Activated naive CD4-positive, alpha-beta T cell treated with anti-CD3 and anti-CD28 coated beads, Interleukin-2, amount 50 U/mL, for 72 hours (primary cell): ENCODE measurements around the gene NFKB1. TPM values are rescaled to one million over a fixed set of nuclear protein-coding genes. Genes with fewer than 3 reads are reported as not detected.
A peak's percentile ranks its signal among the peaks of the same experiment; 100 is the strongest.

Experiments used
- ATAC-seq, 2 donors: fragments of 150-1000 bp; cut with Tn5 transposase; 2 replicates each; pipeline ENCODE4 v1.10.0; 2021; ENCODE audit warnings: mild to moderate bottlenecking in 2 of 2, moderate library complexity in 2 of 2
- DNase-seq, 2 donors: peaks; one replicate each; pipeline ENCODE4 v3.0.0; 2021 to 2022; ENCODE audit warnings: low spot score in 2 of 2
- H3K27ac Mint-ChIP-seq, 2 donors: one replicate each; pipeline ENCODE4 v1.8.0; 2022; ENCODE audit warnings: mild to moderate bottlenecking in 2 of 2, mixed read lengths in 2 of 2
- H3K36me3 Mint-ChIP-seq, 2 donors: one replicate each; pipeline ENCODE4 v1.8.0; 2022; ENCODE audit warnings: mixed read lengths in 2 of 2
- H3K9me3 Mint-ChIP-seq, 2 donors: one replicate each; pipeline ENCODE4 v1.8.0; 2022; ENCODE audit warnings: mixed read lengths in 2 of 2
- total RNA-seq, 2 donors: library from RNA; stranded (reverse); gene quantifications; one replicate each; pipeline ENCODE4 v1.2.3, GENCODE V29; 2022

The NFKB1 gene
- total RNA-seq, 2 donors from 2014 or later, result 105 to 149 TPM

DNA sequence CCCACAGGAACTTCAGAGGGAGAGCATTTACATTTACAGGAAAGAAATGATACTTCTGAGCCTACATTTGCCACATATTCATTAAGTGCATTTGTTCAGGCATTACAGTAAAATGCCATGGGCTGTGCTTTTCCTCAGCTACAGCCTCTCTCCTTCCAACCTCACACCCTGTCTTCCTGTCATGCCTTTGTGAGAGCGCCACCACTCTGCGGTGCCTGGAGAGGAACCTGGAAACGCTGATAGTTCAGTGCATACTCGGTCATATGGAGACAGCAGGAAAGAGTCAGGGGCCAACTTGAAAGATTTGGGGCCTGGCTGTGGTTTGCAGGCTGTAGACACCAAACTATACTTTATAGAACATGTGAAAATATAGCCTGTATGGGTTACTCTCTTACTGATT, 40.5 kb downstream of the NFKB1 start:
- Mint-ChIP-seq H3K27ac (no peak overlapping the region), H3K9me3 (no peaks in the 10 kb centered on the region), H3K36me3 (peaks cover 16 to 41% of the 10 kb centered on the region in 2 donors)
- peak; percentile 58 to 67 for ATAC-seq
- no peak for DNase-seq

DNA sequence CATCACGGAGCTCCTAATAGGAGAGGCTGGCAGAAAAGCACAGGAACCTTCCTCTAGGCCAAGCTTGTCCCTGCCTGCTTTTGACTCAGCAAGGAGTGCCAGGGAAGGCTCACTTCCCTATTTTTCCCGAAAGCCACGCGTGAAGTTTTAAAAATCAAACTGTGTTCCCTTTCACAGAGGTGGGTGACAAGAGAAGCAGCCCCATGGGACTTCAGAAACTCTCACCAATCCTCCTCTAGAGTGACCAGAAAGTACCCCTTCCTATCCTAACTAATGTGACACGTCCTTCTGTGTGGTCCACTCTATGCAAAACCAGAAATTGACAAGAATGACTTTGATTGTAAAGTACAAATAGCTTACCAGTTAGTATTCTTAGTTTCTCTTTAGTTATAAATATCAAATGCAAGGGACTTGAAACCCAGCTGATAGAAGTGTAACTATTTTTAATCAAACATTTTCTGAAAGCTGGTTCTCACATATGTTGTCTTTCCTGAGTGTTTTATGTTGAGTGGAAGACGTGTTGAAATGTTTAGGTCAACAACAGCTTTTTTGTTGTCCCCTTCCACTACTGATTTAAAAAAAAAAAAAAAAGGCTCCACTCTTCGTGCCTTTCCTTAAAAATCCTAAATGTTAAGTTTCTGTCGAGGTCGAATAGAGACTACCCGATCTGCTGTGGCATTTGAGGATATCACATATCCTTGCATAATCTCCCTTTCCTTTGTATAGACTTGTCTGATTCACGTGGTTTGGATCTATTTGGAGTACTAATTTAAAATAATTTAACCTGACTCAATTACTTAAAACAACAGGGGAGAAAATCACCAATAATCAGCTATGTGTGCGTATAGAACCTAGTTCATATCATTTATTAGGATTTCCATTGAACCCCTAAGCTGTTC, 42.1 kb downstream of the NFKB1 start:
- H3K27ac Mint-ChIP-seq, result no peak overlapping the region
- ATAC-seq (no peak), DNase-seq (no peak)
- H3K9me3 Mint-ChIP-seq, result no peaks in the 10 kb centered on the region
- peaks cover 16 to 41% of the 10 kb centered on the region in 2 donors for H3K36me3 Mint-ChIP-seq

- no peaks in the 10 kb centered on the region for H3K9me3 Mint-ChIP-seq
- ATAC-seq, result peak in 1 of 2 donors; percentile 64
- peaks cover 14 to 32% of the 10 kb centered on the region in 2 donors for H3K36me3 Mint-ChIP-seq
- H3K27ac Mint-ChIP-seq, result no peak overlapping the region
- DNase-seq, result no peak
Observed at GRCh38 chr4:102546635-102547034, 45.5 kb downstream of the NFKB1 start.

GRCh38 chr4:102547973-102548372, 46.8 kb downstream of the NFKB1 start:
- Mint-ChIP-seq H3K27ac (no peak overlapping the region), H3K9me3 (no peaks in the 10 kb centered on the region), H3K36me3 (peaks cover 14 to 31% of the 10 kb centered on the region in 2 donors)
- DNase-seq, result no peak
- ATAC-seq, result no peak

DNA sequence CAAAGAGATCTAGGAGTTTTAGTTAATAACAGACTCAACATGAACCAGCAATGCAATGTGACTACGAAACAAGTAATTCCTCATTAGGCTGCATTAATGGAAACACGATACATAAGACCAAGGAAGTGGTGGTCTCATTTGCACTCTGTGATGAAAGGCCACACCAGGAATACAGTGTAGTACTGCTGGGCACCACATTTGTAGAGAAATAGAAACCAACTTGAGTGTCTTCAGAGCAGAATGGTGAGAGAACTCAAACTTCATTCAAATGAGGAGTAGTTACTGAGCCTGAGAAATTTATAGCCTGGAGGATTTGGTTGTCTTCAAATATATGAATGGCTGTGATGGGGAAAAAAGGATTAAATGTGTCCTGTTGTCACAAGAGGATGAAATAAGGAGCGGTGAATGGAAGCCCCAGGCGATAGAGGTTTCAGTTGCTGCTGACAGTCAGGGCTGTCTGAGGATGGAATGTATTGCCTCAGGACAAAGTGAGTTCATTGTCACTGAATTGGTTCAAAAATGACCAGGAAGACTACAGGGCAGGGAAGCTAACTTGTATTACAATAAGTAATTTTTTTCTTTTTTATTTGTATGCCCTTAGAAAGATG, 50.9 kb downstream of the NFKB1 start:
- DNase-seq, result no peak
- H3K36me3 Mint-ChIP-seq, result peaks cover 5 to 10% of the 10 kb centered on the region in 2 donors
- no peak for ATAC-seq
- H3K27ac Mint-ChIP-seq, result peak overlapping the region; percentile 70 to 87
- no peaks in the 10 kb centered on the region for H3K9me3 Mint-ChIP-seq

DNA sequence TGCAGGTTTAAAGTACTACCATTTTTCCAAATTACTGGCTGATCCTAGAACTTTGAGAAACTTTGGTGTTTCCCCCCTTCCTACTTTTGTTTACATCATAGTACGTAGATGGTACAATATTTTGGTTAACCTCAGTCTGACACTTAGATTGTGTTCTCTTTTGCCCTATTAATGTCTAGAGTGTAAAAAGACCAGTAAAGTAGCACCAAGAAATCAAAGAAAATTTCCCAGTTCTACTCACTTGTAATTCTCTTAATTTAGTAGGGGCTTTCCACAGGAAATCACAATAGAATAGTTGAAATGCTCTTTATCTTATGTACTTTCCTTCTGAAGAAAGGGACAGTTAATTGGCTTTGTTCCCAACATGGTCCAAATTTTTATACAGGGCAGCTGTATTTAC, 51.6 kb downstream of the NFKB1 start:
- Mint-ChIP-seq H3K36me3 (peaks cover 5 to 10% of the 10 kb centered on the region in 2 donors), H3K9me3 (no peaks in the 10 kb centered on the region)
- peak in 1 of 2 donors; percentile 55 for ATAC-seq

DNA sequence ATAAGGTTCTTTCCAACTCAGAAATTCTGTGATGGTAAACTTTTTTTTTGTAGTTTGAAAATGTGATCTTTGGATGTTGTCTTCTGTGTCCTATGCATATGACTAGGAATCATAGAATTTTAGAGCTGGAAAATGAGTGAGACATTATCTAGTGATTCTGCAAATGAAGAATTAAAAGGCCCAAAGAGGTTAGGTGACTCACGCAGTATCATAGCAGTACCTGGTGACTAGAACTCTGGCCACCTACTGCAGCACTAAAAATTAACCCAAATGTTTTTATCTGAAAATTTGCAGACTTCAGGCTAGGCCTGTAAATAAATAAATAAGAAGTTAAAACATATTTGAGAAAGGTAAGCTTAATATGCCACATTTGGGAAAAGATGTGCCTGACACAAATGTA, 52.8 kb downstream of the NFKB1 start:
- Mint-ChIP-seq H3K36me3 (peaks cover 5 to 10% of the 10 kb centered on the region in 2 donors), H3K9me3 (no peaks in the 10 kb centered on the region), H3K27ac (peak overlapping the region; percentile 70 to 73)
- DNase-seq (no peak), ATAC-seq (peak; percentile 47 to 64)

More for the DNA sequence above, 51.6 kb downstream of the NFKB1 start:
- H3K27ac Mint-ChIP-seq, result peak overlapping the region in 1 of 2 donors; percentile 70
- DNase-seq, result no peak

DNA sequence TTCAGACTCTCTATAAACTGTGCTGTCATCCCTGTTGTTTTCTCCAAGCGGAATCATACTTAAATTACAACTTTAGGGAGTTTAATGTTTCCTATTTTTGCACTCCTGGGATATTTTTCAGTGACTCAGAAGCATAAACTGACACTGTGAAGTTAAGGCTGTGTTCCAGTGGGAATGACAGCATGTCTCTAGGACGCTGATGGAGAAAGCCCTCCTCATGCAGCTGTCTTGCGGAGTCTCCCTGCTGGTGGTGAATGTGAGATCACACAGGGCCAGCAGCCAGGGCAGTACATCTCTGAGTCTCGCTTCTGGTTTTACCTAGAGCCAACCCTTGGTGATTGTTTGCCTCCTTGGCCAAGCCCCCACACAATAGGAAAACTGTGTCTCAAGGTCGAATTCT, 53.3 kb downstream of the NFKB1 start:
- ATAC-seq (no peak), DNase-seq (no peak)
- no peaks in the 10 kb centered on the region for H3K9me3 Mint-ChIP-seq
- peaks cover 5 to 10% of the 10 kb centered on the region in 2 donors for H3K36me3 Mint-ChIP-seq
- H3K27ac Mint-ChIP-seq, result no peak overlapping the region

DNA sequence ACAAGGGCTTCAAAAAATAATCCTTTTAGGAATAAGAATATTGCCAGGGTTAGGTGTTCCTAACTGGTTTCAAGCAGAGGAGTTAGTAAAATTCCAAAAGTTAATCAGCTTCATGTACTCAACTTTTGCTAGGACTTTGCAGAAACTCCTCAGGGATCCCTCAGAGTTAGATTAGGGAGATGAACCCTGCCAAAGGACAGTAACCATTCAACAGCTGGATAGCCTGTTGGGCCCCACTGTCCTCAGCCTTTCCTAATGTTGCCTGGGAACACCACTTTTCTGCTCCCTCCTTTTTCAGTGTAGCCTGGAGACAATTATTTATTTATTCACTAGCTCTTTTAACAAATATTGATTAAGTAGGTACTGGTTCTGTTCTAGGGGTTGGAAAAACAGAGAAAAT, 53.8 kb downstream of the NFKB1 start:
- no peak for DNase-seq
- H3K9me3 Mint-ChIP-seq, result no peaks in the 10 kb centered on the region
- H3K36me3 Mint-ChIP-seq, result peaks cover 5 to 10% of the 10 kb centered on the region in 2 donors
- no peak overlapping the region for H3K27ac Mint-ChIP-seq
- ATAC-seq, result no peak

DNA sequence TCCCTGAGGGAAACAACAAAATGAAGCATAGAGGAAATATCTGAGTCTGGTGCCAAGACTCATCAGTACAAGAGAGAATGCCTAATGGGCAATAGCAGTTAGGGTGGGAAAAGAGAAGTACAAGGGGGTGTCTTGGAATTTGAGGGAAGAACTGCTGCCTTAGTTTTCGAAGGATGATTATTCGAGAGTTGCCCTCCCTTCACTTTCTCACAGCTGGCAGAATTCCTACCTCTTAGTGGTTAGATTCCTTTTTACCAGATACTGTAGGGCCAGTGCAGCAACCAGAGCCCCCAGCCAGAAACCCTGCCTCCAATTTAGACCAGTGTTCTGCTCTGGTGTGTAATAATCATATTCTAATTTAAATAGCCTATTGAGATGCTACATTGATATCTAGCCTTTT, 56.5 kb downstream of the NFKB1 start:
- Mint-ChIP-seq H3K9me3 (no peaks in the 10 kb centered on the region), H3K27ac (no peak overlapping the region), H3K36me3 (peaks cover 16 to 19% of the 10 kb centered on the region in 2 donors)
- DNase-seq, result no peak
- no peak for ATAC-seq

DNA sequence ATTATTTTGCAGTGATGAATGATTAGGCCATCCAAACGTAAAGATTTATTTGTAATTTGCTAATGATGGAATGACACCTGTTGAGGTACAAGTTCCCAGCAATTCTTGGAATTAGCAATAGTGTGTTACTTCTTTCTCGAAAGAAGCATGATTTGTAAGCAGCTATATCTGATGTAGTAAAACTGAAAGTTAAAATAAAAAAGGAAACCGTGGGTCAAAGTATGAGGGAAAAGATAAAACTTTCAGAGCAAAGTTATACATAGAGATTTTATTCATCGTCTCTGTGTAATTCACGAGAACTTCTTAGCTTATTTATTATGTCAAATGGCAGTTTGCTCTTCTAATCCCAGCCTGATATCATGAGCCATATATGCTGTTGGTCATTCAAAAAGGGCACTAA, 59.0 kb downstream of the NFKB1 start:
- no peak for DNase-seq
- Mint-ChIP-seq H3K27ac (peak overlapping the region; percentile 89 to 92), H3K9me3 (no peaks in the 10 kb centered on the region), H3K36me3 (peaks cover 19 to 35% of the 10 kb centered on the region in 2 donors)
- peak; percentile 30 to 53 for ATAC-seq

- Mint-ChIP-seq H3K27ac (peak overlapping the region; percentile 89 to 92), H3K9me3 (no peaks in the 10 kb centered on the region), H3K36me3 (peaks cover 19 to 35% of the 10 kb centered on the region in 2 donors)
- ATAC-seq (peak in 1 of 2 donors; percentile 5), DNase-seq (no peak)
Observed at GRCh38 chr4:102560571-102561341, 59.6 kb downstream of the NFKB1 start.

DNA sequence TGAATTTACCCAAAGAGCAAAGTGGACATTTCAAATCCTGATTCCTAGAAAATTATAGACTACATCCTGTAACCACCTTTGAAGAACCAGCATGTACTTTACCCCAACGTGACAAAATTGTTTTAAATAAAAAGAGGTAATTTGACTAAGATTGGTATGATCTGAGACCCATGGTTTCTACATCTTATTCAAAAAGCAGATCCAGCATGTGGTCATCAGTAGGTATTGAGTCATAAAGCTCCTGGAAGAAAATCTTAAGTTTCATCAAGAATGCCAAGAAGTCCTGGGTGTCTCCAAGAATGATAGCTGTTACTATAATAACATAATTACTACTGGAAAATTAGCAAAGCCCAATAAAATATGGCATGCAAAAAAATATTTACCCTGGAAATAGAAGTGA, 61.8 kb downstream of the NFKB1 start:
- H3K36me3 Mint-ChIP-seq, result peaks cover 24 to 40% of the 10 kb centered on the region in 2 donors
- peak; percentile 46 to 50 for ATAC-seq

DNA sequence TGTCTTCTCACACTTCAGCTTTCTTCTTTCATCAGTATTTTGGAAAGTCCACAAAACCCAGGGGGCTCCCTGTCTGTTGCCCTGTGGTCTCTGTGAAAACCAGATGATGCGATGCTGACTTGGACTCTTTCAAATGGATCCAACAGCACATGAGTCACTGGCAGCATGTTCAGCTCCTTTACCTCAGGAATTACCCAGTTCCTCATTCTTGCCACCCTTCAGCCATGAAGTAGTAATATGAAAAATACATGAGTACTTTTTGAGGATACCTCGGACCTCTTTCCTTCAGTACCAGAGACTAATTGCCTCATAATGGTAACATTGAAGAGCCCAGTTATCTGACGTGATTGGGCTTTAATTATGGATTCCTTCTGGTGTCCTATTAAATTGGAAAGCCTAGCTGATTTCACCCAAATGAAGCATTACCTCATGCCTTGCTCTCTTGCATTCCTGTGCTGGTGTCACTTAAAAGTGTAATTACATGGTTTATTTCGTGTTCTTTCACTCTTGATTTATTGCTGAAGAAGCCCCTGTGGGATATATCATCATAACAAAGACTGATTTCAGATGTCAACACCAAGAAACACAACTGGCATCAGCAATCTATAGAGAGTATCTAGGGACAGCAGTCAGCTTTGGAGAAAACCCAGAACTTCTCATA, 63.4 kb downstream of the NFKB1 start:
- DNase-seq (peak in 1 of 2 donors; percentile 62), ATAC-seq (peak; percentile 48 to 83)
- H3K9me3 Mint-ChIP-seq, result no peaks in the 10 kb centered on the region
- H3K27ac Mint-ChIP-seq, result peak overlapping the region; percentile 67 to 88
- H3K36me3 Mint-ChIP-seq, result peaks cover 24 to 52% of the 10 kb centered on the region in 2 donors

More for the DNA sequence above, 61.8 kb downstream of the NFKB1 start:
- H3K9me3 Mint-ChIP-seq, result no peaks in the 10 kb centered on the region
- no peak for DNase-seq
- peak overlapping the region; percentile 29 to 92 for H3K27ac Mint-ChIP-seq

DNA sequence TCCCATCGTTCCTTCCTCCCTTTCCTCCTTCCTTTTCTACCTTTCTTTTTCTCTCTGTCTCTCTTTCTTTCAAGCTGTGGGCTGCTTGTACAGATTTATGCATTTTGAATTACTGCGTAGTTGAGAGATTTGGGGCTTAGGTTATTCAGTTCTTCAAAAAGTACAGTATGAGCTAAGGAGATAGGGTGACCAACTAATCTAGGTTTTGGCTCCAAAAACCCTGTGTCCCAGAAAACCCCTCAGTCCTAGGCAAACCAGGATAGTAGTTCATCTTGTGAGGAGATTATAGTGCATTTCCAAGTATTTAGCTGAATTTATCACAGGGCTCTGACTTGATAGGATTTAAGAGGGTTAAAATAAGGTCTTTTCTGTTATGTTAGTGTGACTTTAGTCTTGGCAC, 64.5 kb downstream of the NFKB1 start:
- H3K9me3 Mint-ChIP-seq, result no peaks in the 10 kb centered on the region
- H3K36me3 Mint-ChIP-seq, result peaks cover 26 to 61% of the 10 kb centered on the region in 2 donors
- ATAC-seq (no peak), DNase-seq (no peak)
- H3K27ac Mint-ChIP-seq, result peak overlapping the region in 1 of 2 donors; percentile 70

DNA sequence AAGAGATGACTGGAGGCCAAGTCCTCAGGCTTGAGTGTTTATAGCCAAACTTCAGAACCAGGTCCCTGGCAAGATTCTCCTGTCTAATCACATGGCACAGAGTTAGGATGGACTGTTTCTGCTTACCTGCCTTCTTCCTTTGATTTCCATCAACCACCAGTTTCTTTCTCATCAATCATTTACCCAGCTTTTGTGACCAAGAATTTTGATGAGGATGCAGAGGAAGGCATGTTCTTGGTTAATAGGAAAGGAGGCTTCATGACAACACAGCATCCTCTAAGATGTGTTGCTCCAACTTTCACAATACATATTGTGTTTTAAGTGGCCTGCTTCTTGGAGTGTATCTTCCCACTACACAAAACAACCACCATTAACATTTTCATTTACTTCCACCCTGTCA, 65.3 kb downstream of the NFKB1 start:
- ATAC-seq (no peak), DNase-seq (no peak)
- Mint-ChIP-seq H3K27ac (no peak overlapping the region), H3K36me3 (peaks cover 22 to 55% of the 10 kb centered on the region in 2 donors), H3K9me3 (no peaks in the 10 kb centered on the region)
